Muscle of leg (tissue), 11 donors: ENCODE measurements around the gene GMIP. TPM values are rescaled to one million over a fixed set of nuclear protein-coding genes. Genes with fewer than 3 reads are reported as not detected.
A peak's percentile ranks its signal among the peaks of the same experiment; 100 is the strongest.
"Not testable (repeated sequence)": the region's sequence is repeated elsewhere in the genome, so short reads cannot be mapped to it uniquely, and the experiment has no call there.

ENCODE experiments used
- DNase-seq: peaks from one replicate; pipeline ENCODE4 v3.0.0; 2013
- H3K27ac ChIP-seq: one replicate; pipeline ENCODE4 v1.5.1; 2013; ENCODE audit warnings: mild to moderate bottlenecking, low read length, control low read depth
- H3K27me3 ChIP-seq: one replicate; pipeline ENCODE4 v1.6.1; 2013; ENCODE audit warnings: low read length; ENCODE audit not compliant: control insufficient read depth, insufficient read depth
- H3K36me3 ChIP-seq: one replicate; pipeline ENCODE4 v1.6.1; 2013; ENCODE audit warnings: low read length; ENCODE audit not compliant: control insufficient read depth, insufficient read depth
- H3K4me1 ChIP-seq: one replicate; pipeline ENCODE4 v1.6.1; 2013; ENCODE audit warnings: low read length; ENCODE audit not compliant: control insufficient read depth, insufficient read depth
- H3K4me3 ChIP-seq: one replicate; pipeline ENCODE4 v1.5.1; 2013; ENCODE audit warnings: low read length, control low read depth
- H3K9me3 ChIP-seq: replicated peaks from 2 replicates; pipeline ENCODE4 v1.6.1; 2013; ENCODE audit warnings: low read depth, low read length; ENCODE audit not compliant: control insufficient read depth
- WGBS: methylation state at CpG from one replicate; pipeline ENCODE4 v1.1.5; 2013; ENCODE audit warnings: missing lambda C conversion rate; ENCODE audit not compliant: insufficient coverage; 5-methylcytosine and 5-hydroxymethylcytosine counted together
- polyA plus RNA-seq, 8 donors: library from polyadenylated mRNA; unstranded; fragments of 120-200 nt; gene quantifications; one replicate each; pipeline versions ENCODE4 v1.2.1 to v1.2.3, GENCODE V29; 2013; ENCODE audit warnings: inconsistent platforms in 1 of 8, low replicate concordance in 1 of 8; ENCODE audit not compliant: insufficient read length in 8 of 8, insufficient read depth in 1 of 8
- total RNA-seq: library from RNA; stranded (reverse); fragments of 120-200 nt; gene quantifications from one replicate; pipeline ENCODE4 v1.2.4, GENCODE V29; 2013

GMIP gene
- total and polyA plus RNA-seq, 9 donors: 2.0 to 5.1 (median 3.6) TPM

DNA sequence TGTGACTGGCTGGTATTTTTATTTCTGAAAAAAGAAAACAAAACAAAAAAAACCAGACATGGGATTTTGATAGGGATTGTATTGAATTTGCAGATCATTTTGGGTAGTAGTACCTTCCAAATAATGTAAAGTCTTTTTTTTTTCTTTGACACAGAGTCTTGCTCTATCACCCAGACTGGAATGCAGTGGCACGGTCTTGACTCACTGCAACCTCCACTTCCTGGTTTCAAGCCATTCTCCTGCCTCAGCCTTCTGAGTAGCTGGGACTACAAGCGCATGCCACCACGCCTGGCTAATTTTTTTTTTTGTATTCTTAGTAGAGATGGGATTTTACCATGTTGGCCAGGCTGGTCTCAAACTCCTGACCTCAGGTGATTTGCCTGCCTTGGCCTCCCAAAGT, 29.4 kb upstream of the GMIP start:
- peaks cover 6% of the 10 kb centered on the region for H3K36me3 ChIP-seq
- no peak overlapping the region for H3K4me3 ChIP-seq
- peaks cover 13% of the 10 kb centered on the region for H3K4me1 ChIP-seq
- DNase-seq: no peak
- WGBS: no CpG with 5 or more reads among the region's 3 CpGs
- no peak overlapping the region for H3K27ac ChIP-seq
- no peaks in the 10 kb centered on the region for H3K27me3 ChIP-seq
- H3K9me3 ChIP-seq: no peaks in the 10 kb centered on the region

DNA sequence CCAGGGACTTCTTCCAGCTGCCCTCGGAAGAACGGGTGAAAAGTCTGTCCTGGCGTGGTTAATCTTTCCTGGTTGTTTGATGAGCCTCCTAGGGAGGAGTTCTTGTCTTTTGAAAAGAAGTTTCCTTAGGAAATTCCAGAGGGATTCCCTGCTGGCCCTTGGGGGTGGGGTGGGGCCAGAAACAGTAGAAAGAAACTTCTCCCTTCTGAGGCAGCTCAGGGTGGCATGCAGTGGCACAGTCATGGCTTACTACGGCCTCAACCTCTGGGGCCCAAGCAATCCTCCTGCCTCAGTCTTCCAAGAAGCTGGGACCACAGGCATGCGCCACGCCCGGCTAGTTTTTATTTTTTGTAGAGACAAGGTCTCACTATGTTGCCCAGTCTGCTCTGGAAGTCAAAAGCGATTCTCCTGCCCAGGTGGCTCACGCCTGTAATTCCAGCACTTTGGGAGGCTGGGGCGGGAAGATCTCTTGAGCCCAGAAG, 26.7 kb upstream of the GMIP start:
- H3K4me1 ChIP-seq: peaks cover 13% of the 10 kb centered on the region
- H3K36me3 ChIP-seq: no peaks in the 10 kb centered on the region
- H3K9me3 ChIP-seq: no peaks in the 10 kb centered on the region
- no peaks in the 10 kb centered on the region for H3K27me3 ChIP-seq
- 80% methylated on average over 8 of the region's 10 CpGs for WGBS
- peak; percentile 7 for DNase-seq
- peak overlapping the region; percentile 93 for H3K4me3 ChIP-seq
- no peak overlapping the region for H3K27ac ChIP-seq

DNA sequence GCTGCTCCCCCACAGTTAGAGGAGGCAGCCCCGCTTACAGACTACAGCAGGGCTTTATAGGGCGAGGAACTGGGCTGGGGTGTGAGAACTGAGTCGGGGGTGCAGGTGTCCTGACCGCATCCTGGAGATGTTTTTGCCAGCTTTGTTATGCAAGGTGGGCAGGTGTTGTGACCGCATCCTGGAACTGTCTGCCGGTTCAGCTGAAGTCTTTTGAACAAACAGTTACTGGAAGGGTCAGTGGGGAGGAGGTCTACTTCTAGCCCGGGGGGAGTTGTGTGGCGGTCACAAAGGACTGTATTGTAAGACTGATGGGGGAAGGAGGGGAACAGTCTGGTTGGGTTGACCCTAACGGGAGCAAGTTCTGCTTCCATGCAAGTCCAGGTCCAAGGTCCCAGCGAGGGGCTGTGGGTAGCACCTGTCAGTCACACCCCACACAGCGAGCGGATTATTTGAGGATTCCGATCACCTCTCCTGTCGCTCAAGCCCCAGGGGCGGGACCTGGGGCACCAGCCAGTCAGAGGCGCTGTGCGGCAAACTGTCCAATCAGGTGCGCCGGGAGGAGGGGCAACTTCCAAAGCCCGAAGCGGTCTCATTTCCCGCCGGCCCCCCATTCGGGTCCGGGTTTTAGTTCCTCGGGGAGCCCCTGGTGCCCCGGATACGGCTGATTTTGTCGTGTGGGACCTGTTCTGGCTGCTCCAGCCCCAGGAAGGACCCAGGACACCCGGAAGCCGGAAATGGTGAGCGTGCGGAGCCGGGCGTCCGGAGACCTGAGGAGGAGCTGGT, 25.0 kb upstream of the GMIP start, which contains the start of gene ZNF101:
TSS of gene ZNF101 (plus strand) at position 610 of the 783 bp plus-strand sequence. CDS start at position 735, 125 bp downstream.
- Histone ChIP-seq H3K4me1 (peaks cover 13% of the 10 kb centered on the region), H3K36me3 (no peaks in the 10 kb centered on the region), H3K27ac (peak within 1 kb of the TSS; percentile 76), H3K9me3 (no peaks in the 10 kb centered on the region), H3K4me3 (peak within 1 kb of the TSS; percentile 93), H3K27me3 (no peaks in the 10 kb centered on the region)
- 4% methylated on average over 34 of the region's 36 CpGs for WGBS
- DNase-seq: peak; percentile 95

DNA sequence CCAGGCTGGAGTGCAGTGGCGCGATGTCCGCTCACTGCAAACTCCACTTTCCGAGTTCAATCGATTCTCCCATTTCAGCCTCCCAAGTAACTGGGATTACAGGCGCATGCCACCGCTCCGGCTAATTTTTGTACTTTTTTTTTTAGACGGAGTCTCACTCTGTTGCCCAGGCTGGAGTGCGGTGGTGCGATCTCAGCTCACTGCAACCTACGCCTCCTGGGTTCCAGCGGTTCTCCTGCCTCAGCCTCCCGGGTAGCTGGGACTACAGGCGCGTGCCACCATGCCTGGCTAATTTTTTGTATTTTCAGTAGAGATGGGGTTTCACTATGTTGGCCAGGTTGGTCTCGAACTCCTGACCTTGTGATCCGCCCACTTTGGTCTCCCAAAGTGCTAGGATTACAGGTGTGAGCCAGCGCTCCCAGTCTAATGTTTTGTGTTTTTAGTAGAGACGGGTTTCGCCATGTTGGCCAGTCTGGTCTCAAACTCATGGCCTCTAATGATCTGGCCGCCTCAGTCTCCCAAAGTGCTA, 22.0 kb upstream of the GMIP start:
- H3K27me3 ChIP-seq, H3K36me3 ChIP-seq, H3K4me3 ChIP-seq, H3K9me3 ChIP-seq, H3K27ac ChIP-seq: not testable (repeated sequence)
- H3K4me1 ChIP-seq: peaks cover 30% of the 10 kb centered on the region
- WGBS: 96% methylated on average over 17 of the region's 22 CpGs
- peak; percentile 4 for DNase-seq

DNA sequence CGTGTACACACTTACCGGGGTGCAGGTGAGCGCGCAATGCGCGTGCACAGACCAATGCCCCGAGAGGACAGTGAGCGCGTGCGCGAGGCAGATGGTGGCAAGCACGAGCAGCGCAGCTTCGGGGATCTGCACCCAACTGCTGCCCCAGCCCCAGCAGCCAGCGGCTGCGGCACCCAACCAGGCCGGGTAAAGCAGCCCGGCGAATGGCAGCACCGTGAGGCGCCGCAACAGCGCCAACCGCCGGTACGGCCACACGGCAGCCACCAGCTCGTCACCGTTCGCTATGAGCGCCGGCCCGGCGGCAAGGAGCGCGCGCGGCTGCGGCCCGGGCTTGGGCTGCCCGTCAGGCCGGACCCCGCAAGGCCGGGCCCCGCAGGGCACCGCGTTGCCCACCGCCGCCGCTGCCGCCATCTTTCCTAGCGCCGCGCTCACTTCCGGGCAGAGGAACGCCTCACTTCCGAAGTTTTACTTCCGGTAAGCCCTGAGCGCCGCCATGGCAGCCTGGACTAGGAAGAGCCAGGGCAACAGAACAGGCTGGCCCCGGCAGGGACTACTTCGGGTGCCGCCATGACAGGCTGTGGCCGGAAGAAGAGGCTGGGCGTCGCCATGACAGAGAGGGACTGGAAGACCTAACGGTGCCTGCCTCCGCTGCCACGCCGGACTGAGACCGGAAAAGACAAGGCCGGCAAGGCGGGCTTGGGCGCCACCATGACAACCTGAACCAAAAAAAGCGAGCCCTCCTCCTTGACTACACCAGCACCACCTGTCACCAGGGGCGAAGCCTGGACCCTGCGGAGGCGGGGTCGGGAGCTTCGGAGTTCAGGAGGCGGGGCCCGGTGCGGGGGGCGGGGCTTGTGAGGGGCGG, 20.0 kb upstream of the GMIP start, which contains the start of gene ATP13A1:
TSS of gene ATP13A1 (minus strand) at position 421 of the 865 bp plus-strand sequence. CDS start at position 411, 10 bp downstream.
- DNase-seq: peak; percentile 99
- H3K27me3 ChIP-seq: no peaks in the 10 kb centered on the region
- H3K27ac ChIP-seq: peak within 1 kb of the TSS; percentile 99
- H3K4me3 ChIP-seq: peak within 1 kb of the TSS; percentile 96
- peaks cover 22% of the 10 kb centered on the region for H3K4me1 ChIP-seq
- H3K36me3 ChIP-seq: peaks cover 15% of the 10 kb centered on the region
- no peaks in the 10 kb centered on the region for H3K9me3 ChIP-seq
- under 1% methylated on average over 74 of the region's 85 CpGs for WGBS

DNA sequence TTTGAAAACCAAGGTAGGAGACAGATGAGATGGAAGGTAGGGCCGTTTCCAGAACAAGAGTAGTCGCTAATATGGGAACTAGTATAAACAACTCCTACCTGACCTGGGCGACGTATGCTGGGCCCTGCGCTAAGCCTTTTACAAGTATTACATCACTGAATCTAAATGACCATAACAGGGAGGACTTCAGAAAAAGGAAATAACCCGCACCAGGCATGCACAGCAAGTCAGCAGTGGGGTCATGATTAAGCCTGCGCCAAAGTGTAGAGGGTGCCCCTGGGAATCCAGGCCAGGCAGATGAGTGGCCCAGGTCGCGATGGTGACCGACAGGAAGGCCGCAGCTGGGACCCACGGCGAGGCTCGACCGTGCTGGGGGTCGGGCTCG, 19.4 kb upstream of the GMIP start:
- H3K27ac ChIP-seq: peak overlapping the region; percentile 57
- peaks cover 18% of the 10 kb centered on the region for H3K4me1 ChIP-seq
- DNase-seq: peak; percentile 54
- H3K36me3 ChIP-seq: peaks cover 21% of the 10 kb centered on the region
- under 1% methylated on average over 12 of the region's 17 CpGs for WGBS
- no peaks in the 10 kb centered on the region for H3K9me3 ChIP-seq
- no peaks in the 10 kb centered on the region for H3K27me3 ChIP-seq
- H3K4me3 ChIP-seq: peak overlapping the region; percentile 96

DNA sequence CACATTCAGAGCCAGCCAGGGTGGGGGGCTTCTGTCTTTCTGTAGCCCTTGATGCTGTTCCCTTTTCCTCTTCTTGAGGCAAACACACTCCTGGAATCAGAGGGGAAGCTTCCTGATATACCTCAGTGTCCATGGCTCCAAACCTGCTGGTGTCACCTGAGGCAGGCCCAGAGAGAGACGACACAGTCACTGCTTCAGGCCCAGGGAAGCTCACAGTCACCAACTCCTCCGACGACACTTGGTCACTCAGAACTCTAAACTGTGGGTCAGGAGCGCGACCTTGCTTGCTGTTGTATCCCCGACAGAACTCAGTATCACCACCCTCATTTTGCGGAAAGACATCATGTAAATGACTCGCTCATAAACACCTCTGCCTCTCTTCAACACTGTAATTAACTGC, 18.9 kb upstream of the GMIP start:
- Histone ChIP-seq H3K36me3 (peaks cover 24% of the 10 kb centered on the region), H3K27ac (peak overlapping the region; percentile 57), H3K27me3 (no peaks in the 10 kb centered on the region), H3K9me3 (no peaks in the 10 kb centered on the region), H3K4me3 (peak overlapping the region; percentile 96), H3K4me1 (peaks cover 18% of the 10 kb centered on the region)
- DNase-seq: peak; percentile 23
- WGBS: 83% methylated on average over 8 of the region's 8 CpGs

DNA sequence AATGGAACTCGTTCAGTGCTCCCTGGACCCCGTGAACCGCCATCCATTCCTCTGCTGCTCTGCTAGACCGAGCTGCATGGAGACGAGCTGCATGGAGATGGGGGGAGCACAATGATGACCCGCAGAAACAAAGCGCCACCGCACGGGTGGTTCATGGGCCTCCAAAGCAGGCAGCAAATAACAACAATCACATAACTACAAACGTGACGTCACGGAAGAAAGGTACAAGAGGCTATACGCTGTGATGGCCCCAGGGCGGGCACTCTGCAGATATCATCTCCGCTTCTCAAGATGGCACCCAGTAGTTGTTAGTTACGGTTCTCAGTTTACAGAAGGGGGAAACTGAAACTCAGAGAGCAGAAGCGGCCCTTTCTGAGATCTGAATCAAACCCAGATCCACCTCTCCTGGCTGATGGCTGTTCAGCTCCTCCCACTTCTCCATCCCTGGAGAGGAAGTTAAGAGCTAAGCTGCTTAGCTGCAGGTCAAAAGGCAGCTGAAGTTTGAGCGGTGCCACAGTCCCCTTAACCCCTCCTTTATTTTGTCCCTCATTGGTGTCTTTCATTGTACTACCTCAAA, 18.3 kb upstream of the GMIP start:
- Histone ChIP-seq H3K4me1 (peaks cover 18% of the 10 kb centered on the region), H3K27ac (peak overlapping the region; percentile 57), H3K27me3 (no peaks in the 10 kb centered on the region), H3K9me3 (no peaks in the 10 kb centered on the region), H3K36me3 (peaks cover 30% of the 10 kb centered on the region), H3K4me3 (no peak overlapping the region)
- 73% methylated on average over 6 of the region's 18 CpGs for WGBS
- DNase-seq: peak; percentile 56

DNA sequence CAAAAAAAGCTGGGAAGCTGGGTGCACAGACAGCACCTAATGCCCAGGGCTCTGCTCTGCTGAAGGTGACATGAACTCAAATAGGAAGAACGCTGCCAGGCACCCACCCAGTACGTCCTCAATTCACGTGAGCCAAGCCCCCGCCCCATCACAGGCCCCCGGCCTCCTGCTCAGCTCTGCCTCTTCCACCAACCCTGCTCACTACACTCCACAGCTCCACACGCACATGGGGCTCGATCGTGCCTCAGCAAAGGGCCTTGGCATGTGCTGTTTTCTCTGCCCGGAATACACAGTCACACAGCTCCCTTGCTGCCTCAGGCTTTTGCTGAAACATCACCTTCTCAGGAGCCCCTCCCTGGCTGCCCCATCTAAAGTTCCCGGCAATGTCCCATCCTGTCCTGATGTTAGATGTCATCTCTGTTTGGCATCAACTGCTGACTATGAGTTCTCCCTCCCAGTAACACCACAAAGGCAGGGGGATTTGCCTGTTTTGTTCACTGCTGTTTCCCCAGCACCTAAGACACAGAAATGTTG, 17.8 kb upstream of the GMIP start:
- no peaks in the 10 kb centered on the region for H3K9me3 ChIP-seq
- peaks cover 36% of the 10 kb centered on the region for H3K36me3 ChIP-seq
- no peak overlapping the region for H3K4me3 ChIP-seq
- H3K4me1 ChIP-seq: peaks cover 18% of the 10 kb centered on the region
- peak; percentile 7 for DNase-seq
- 82% methylated on average over 10 of the region's 10 CpGs for WGBS
- no peaks in the 10 kb centered on the region for H3K27me3 ChIP-seq
- peak overlapping the region; percentile 47 for H3K27ac ChIP-seq
